ENCODE measurements around the gene C19orf25. TPM values are rescaled to one million over a fixed set of nuclear protein-coding genes. Genes with fewer than 3 reads are reported as not detected.

Gene C19orf25
- total and polyA plus RNA-seq, 9 of the 15 experiments (the other 6 are each of a cell fraction or from before 2014, with no cell fraction given): 0.79 to 96.0 (median 36.1) TPM

DNA sequence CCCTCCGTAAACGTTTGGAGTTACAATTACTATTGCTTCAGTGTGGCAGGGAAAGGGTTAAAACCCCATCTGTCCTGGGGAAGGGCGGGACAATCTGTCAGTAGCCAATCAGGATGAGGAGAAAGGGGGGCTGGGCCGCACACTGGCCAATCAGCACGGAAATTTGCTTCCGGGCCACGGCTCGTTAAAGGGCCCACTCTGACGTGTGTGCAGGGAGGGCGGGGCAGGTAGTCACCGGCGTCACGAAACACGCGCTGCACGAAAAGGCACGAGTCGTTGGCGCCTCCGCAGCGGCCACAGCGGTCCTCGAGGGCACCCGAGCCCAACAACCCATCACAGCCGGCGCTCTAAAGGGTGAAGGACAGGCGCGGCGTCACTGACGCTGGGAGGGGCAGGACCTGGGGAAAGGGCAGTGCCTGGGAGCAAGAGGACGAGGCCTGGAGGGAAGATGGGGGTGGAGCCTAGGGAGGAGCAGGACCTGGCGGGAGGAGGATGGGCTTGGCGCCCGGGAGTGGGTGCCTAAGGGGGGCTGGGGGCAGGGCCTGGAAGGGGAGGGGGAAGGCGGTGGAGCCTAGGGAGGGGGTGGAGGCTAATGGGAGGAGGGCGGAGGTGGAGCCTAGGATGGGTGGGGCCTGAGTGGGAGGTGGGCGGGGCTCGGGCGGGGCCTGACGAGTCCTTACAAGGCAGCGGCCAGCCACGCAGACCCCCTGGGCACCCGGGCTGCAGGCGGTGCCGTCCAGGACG lies 28.9 kb upstream of the C19orf25 start (continued):
- no peak for TF ChIP-seq RAD21 (CRISPR knock-in tag; conservative IDR thresholded peaks at IDR 0.05 in 1 of 2, IDR thresholded peaks at IDR 0.05 in 1 of 2)
- no peak for TF ChIP-seq SMARCA5 (IDR thresholded peaks at IDR 0.05)
- TF ChIP-seq KDM5B (IDR thresholded peaks at IDR 0.05; ENCODE audit: insufficient replicate concordance, low read depth, low read length): peak; percentile 40
- TF ChIP-seq PHF21A (IDR thresholded peaks at IDR 0.05; ENCODE audit: borderline replicate concordance, low read depth): 0 out of 2 replicates have a peak, but pooled peaks have one; percentile 19
- no peak for TF ChIP-seq SMARCE1 (IDR thresholded peaks at IDR 0.05)
- TF ChIP-seq TCF3 (CRISPR knock-in tag; IDR thresholded peaks at IDR 0.05): 0 out of 2 replicates have a peak, but pooled peaks have one; percentile 5
- no peak for TF ChIP-seq MEF2A (IDR thresholded peaks at IDR 0.05; ENCODE audit: control insufficient read depth, low read depth, low read length)
- TF ChIP-seq, protein P1, sequence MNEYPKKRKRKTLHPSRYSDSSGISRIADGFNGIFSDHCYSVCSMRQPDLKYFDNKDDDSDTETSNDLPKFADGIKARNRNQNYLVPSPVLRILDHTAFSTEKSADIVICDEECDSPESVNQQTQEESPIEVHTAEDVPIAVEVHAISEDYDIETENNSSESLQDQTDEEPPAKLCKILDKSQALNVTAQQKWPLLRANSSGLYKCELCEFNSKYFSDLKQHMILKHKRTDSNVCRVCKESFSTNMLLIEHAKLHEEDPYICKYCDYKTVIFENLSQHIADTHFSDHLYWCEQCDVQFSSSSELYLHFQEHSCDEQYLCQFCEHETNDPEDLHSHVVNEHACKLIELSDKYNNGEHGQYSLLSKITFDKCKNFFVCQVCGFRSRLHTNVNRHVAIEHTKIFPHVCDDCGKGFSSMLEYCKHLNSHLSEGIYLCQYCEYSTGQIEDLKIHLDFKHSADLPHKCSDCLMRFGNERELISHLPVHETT (CRISPR knock-in tag; conservative IDR thresholded peaks at IDR 0.05 in 1 of 2, IDR thresholded peaks at IDR 0.05 in 1 of 2): peak in 1 of 2 experiments; percentile 38; a peak in 1 of 4 replicates
- TF ChIP-seq EWSR1 (IDR thresholded peaks at IDR 0.05; ENCODE audit: borderline replicate concordance, low read depth, partially characterized antibody): no peak
- peak; percentile 64 to 73; a peak in 2 of 4 replicates for TF ChIP-seq FOXK2 (conservative IDR thresholded peaks at IDR 0.05 in 1 of 2, IDR thresholded peaks at IDR 0.05 in 1 of 2; ENCODE audit: low read depth in 2 of 2)
- TF ChIP-seq CC2D1A (IDR thresholded peaks at IDR 0.05): no peak
- TF ChIP-seq, protein P2, sequence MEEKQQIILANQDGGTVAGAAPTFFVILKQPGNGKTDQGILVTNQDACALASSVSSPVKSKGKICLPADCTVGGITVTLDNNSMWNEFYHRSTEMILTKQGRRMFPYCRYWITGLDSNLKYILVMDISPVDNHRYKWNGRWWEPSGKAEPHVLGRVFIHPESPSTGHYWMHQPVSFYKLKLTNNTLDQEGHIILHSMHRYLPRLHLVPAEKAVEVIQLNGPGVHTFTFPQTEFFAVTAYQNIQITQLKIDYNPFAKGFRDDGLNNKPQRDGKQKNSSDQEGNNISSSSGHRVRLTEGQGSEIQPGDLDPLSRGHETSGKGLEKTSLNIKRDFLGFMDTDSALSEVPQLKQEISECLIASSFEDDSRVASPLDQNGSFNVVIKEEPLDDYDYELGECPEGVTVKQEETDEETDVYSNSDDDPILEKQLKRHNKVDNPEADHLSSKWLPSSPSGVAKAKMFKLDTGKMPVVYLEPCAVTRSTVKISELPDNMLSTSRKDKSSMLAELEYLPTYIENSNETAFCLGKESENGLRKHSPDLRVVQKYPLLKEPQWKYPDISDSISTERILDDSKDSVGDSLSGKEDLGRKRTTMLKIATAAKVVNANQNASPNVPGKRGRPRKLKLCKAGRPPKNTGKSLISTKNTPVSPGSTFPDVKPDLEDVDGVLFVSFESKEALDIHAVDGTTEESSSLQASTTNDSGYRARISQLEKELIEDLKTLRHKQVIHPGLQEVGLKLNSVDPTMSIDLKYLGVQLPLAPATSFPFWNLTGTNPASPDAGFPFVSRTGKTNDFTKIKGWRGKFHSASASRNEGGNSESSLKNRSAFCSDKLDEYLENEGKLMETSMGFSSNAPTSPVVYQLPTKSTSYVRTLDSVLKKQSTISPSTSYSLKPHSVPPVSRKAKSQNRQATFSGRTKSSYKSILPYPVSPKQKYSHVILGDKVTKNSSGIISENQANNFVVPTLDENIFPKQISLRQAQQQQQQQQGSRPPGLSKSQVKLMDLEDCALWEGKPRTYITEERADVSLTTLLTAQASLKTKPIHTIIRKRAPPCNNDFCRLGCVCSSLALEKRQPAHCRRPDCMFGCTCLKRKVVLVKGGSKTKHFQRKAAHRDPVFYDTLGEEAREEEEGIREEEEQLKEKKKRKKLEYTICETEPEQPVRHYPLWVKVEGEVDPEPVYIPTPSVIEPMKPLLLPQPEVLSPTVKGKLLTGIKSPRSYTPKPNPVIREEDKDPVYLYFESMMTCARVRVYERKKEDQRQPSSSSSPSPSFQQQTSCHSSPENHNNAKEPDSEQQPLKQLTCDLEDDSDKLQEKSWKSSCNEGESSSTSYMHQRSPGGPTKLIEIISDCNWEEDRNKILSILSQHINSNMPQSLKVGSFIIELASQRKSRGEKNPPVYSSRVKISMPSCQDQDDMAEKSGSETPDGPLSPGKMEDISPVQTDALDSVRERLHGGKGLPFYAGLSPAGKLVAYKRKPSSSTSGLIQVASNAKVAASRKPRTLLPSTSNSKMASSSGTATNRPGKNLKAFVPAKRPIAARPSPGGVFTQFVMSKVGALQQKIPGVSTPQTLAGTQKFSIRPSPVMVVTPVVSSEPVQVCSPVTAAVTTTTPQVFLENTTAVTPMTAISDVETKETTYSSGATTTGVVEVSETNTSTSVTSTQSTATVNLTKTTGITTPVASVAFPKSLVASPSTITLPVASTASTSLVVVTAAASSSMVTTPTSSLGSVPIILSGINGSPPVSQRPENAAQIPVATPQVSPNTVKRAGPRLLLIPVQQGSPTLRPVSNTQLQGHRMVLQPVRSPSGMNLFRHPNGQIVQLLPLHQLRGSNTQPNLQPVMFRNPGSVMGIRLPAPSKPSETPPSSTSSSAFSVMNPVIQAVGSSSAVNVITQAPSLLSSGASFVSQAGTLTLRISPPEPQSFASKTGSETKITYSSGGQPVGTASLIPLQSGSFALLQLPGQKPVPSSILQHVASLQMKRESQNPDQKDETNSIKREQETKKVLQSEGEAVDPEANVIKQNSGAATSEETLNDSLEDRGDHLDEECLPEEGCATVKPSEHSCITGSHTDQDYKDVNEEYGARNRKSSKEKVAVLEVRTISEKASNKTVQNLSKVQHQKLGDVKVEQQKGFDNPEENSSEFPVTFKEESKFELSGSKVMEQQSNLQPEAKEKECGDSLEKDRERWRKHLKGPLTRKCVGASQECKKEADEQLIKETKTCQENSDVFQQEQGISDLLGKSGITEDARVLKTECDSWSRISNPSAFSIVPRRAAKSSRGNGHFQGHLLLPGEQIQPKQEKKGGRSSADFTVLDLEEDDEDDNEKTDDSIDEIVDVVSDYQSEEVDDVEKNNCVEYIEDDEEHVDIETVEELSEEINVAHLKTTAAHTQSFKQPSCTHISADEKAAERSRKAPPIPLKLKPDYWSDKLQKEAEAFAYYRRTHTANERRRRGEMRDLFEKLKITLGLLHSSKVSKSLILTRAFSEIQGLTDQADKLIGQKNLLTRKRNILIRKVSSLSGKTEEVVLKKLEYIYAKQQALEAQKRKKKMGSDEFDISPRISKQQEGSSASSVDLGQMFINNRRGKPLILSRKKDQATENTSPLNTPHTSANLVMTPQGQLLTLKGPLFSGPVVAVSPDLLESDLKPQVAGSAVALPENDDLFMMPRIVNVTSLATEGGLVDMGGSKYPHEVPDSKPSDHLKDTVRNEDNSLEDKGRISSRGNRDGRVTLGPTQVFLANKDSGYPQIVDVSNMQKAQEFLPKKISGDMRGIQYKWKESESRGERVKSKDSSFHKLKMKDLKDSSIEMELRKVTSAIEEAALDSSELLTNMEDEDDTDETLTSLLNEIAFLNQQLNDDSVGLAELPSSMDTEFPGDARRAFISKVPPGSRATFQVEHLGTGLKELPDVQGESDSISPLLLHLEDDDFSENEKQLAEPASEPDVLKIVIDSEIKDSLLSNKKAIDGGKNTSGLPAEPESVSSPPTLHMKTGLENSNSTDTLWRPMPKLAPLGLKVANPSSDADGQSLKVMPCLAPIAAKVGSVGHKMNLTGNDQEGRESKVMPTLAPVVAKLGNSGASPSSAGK (IDR thresholded peaks at IDR 0.05): peak; percentile 97

Measured in K562 (cell line).